PFSK-1 (cell line): ENCODE results near the gene DSTN.

Experiments
- FOXP2 ChIP-seq: optimal IDR thresholded peaks from 2 replicates; pipeline ENCODE3; 2011; ENCODE audit warnings: borderline replicate concordance, control low read depth, inconsistent platforms; ENCODE audit not compliant: insufficient read depth; ENCODE audit errors: extremely low read length, extremely low read depth
- POLR2AphosphoS5 ChIP-seq: IDR thresholded peaks from 2 replicates; pipeline ENCODE4 v1.6.1; 2012; ENCODE audit warnings: low read depth, mild to moderate bottlenecking, control low read depth, low read length, moderate library complexity
- REST ChIP-seq, 2 experiments: IDR thresholded peaks; 2 replicates each; pipeline versions ENCODE4 v1.6.1 to v1.8.0; 2011 to 2012; ENCODE audit warnings: low read depth in 2 of 2, low read length in 2 of 2, control low read depth in 1 of 2, inconsistent platforms in 1 of 2, mild to moderate bottlenecking in 1 of 2, moderate library complexity in 1 of 2; ENCODE audit not compliant: insufficient read depth in 1 of 2
- SIN3A ChIP-seq: IDR thresholded peaks from 2 replicates; pipeline ENCODE4 v1.6.1; 2012; ENCODE audit warnings: mild to moderate bottlenecking, low read length, moderate library complexity, borderline replicate concordance; ENCODE audit not compliant: insufficient read depth
- TAF1 ChIP-seq: IDR thresholded peaks from 2 replicates; pipeline ENCODE4 v1.6.1; 2012; ENCODE audit warnings: low read length, control low read depth, borderline replicate concordance; ENCODE audit not compliant: insufficient read depth

The DSTN gene

GRCh38 chr20:17571153-17571527 lies 1.3 kb downstream of the DSTN start:
- TF ChIP-seq SIN3A = no peak
- TF ChIP-seq TAF1 = no peak
- no peak for TF ChIP-seq FOXP2
- no peak for TF ChIP-seq REST (IDR thresholded peaks at IDR 0.05; ENCODE audit: insufficient read depth in 1 of 2, low read depth in 2 of 2, low read length in 2 of 2)
- no peak for TF ChIP-seq POLR2AphosphoS5

DNA sequence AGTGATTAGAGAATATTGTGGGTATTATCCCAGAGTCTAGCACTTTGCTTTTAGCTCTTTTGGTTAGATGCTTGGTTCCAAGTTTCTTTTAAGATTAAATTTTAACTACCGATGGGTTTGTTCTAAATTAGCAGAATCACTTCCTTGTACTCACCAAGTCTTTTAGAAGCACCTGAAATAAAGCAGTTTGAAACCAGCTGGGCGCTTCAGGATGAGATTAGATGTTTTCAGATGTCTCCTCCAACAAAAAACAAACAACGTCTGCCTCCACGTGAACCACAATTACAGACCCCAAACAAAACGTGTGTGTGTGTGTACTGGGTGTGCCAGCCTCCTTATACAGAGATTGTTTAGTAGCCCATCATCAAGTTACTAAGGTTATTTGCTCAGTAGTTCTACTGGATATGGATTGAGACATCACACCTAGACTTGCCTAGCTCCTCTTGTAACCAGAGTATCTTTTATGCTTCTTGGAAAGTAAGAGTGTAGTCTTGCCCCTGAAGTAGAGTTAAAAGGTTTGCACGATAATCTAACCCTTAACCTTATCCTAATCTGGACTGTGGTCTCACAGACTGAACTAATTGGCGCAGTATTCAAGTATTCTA lies 2.3 kb downstream of the DSTN start:
- TF ChIP-seq FOXP2 = no peak
- no peak for TF ChIP-seq TAF1
- TF ChIP-seq REST (IDR thresholded peaks at IDR 0.05; ENCODE audit: insufficient read depth in 1 of 2, low read depth in 2 of 2, low read length in 2 of 2) = no peak
- no peak for TF ChIP-seq POLR2AphosphoS5
- TF ChIP-seq SIN3A = no peak

- TF ChIP-seq SIN3A (no peak), POLR2AphosphoS5 (no peak), TAF1 (no peak)
Observed at GRCh38 chr20:17573463-17573862, 3.6 kb downstream of the DSTN start.

GRCh38 chr20:17576215-17576614 lies 6.3 kb downstream of the DSTN start:
- no peak for TF ChIP-seq REST (IDR thresholded peaks at IDR 0.05; ENCODE audit: insufficient read depth in 1 of 2, low read depth in 2 of 2, low read length in 2 of 2)
- no peak for TF ChIP-seq SIN3A
- no peak for TF ChIP-seq TAF1
- no peak for TF ChIP-seq POLR2AphosphoS5

- TF ChIP-seq REST (IDR thresholded peaks at IDR 0.05; ENCODE audit: insufficient read depth in 1 of 2, low read depth in 2 of 2, low read length in 2 of 2) = no peak
- no peak for TF ChIP-seq TAF1
- no peak for TF ChIP-seq SIN3A
- TF ChIP-seq FOXP2 = no peak
- no peak for TF ChIP-seq POLR2AphosphoS5
Observed at GRCh38 chr20:17579369-17580039, 9.6 kb downstream of the DSTN start.
